Caco-2 (cell line): ENCODE measurements around the gene SORCS2. TPM values are rescaled to one million over a fixed set of nuclear protein-coding genes. Genes with fewer than 3 reads are reported as not detected.

Experiments
- BruUV-seq: library from RNA; stranded (reverse); fragments of 400-500 nt; replicated peaks from 2 replicates; lab custom pipeline; 2021; lab: Mats Ljungman, UMichigan
- CTCF ChIA-PET: fragments of 300-600 bp; sonication (Branson Sonifier 250); formaldehyde crosslinking; loops from one replicate; lab custom pipeline; 2022; ENCODE audit warnings: antibody characterized with exemption; lab: Charles Lee
- POLR2A ChIA-PET: fragments of 300-600 bp; sonication (Branson Sonifier 250); formaldehyde crosslinking; loops from one replicate; lab custom pipeline; 2022; ENCODE audit warnings: antibody characterized with exemption; lab: Charles Lee
- DNase-seq, 2 experiments: peaks; one replicate each; pipeline versions ENCODE4 v3.0.0 to v3.0.0-alpha.2; 2020 to 2022
- H3K27me3 ChIP-seq: replicated peaks from 2 replicates; pipeline ENCODE4 v1.6.0; 2011; ENCODE audit warnings: low read length; ENCODE audit not compliant: control insufficient read depth, insufficient read depth
- H3K36me3 ChIP-seq: 2 replicates; pipeline ENCODE4 v1.5.1; 2011; ENCODE audit warnings: low read length; ENCODE audit not compliant: control insufficient read depth, insufficient read depth
- H3K4me1 ChIP-seq: fragments of 250-450 bp; sonication (Bioruptor Pico); 2 replicates; pipeline ENCODE4 v1.5.1; 2020; ENCODE audit warnings: mild to moderate bottlenecking
- H3K4me3 ChIP-seq: 2 replicates; pipeline ENCODE4 v1.5.1; 2011; ENCODE audit warnings: low read depth, mild to moderate bottlenecking, control low read depth, low read length
- H3K9me3 ChIP-seq: fragments of 250-450 bp; sonication (Bioruptor Pico); 2 replicates; pipeline ENCODE4 v1.5.1; 2020; ENCODE audit warnings: mild to moderate bottlenecking, moderate library complexity
- H3K27ac Mint-ChIP-seq: one replicate; pipeline ENCODE4 v1.8.0; 2022; ENCODE audit warnings: mixed read lengths; ENCODE audit not compliant: unreplicated experiment
- H3K27me3 Mint-ChIP-seq: one replicate; pipeline ENCODE4 v1.8.0; 2022; ENCODE audit warnings: mixed read lengths; ENCODE audit not compliant: insufficient read depth, unreplicated experiment
- H3K36me3 Mint-ChIP-seq: one replicate; pipeline ENCODE4 v1.8.0; 2022; ENCODE audit warnings: mild to moderate bottlenecking, mixed read lengths; ENCODE audit not compliant: insufficient read depth, unreplicated experiment
- H3K4me1 Mint-ChIP-seq: one replicate; pipeline ENCODE4 v1.8.0; 2022; ENCODE audit warnings: low read depth, mixed read lengths; ENCODE audit not compliant: unreplicated experiment
- H3K4me3 Mint-ChIP-seq: one replicate; pipeline ENCODE4 v1.8.0; 2022; ENCODE audit warnings: mild to moderate bottlenecking, moderate library complexity, mixed read lengths; ENCODE audit not compliant: unreplicated experiment
- H3K9me3 Mint-ChIP-seq: one replicate; pipeline ENCODE4 v1.8.0; 2022; ENCODE audit warnings: mixed read lengths; ENCODE audit not compliant: unreplicated experiment
- CTCF ChIP-seq, 2 experiments: fragments of 200-600 bp in 1 of 2; IDR thresholded peaks; 1 replicate in 1 of 2; 2 replicates in 1 of 2; pipeline versions ENCODE4 v1.5.1 to v1.8.0; 2011 to 2022; ENCODE audit warnings: antibody characterized with exemption in 1 of 2, control low read depth in 1 of 2, inconsistent platforms in 1 of 2, low read depth in 1 of 2, low read length in 1 of 2, mild to moderate bottlenecking in 1 of 2, moderate library complexity in 1 of 2; ENCODE audit not compliant: insufficient read depth in 1 of 2, severe bottlenecking in 1 of 2, unreplicated experiment in 1 of 2
- intact Hi-C: fragments of 100-400 bp; cut with micrococcal nuclease; formaldehyde crosslinking; loops from one replicate; pipeline ENCODE4 v1.10.0; 2022; ENCODE audit not compliant: unreplicated experiment
- total RNA-seq: library from RNA; stranded (reverse); gene quantifications from 2 replicates; pipeline ENCODE4 v1.2.3, GENCODE V29; 2022

The SORCS2 gene
- total RNA-seq, 1 experiment from 2014 or later = 1.6 TPM

GRCh38 chr4:7379719-7380118 is 187.4 kb downstream of the SORCS2 start:
- POLR2A ChIA-PET = no interaction called here
- Mint-ChIP-seq H3K4me1 (no peaks in the 10 kb centered on the region), H3K9me3 (no peaks in the 10 kb centered on the region), H3K27me3 (no peaks in the 10 kb centered on the region), H3K27ac (no peak overlapping the region), H3K4me3 (no peak overlapping the region), H3K36me3 (no peaks in the 10 kb centered on the region)
- no peaks in the 10 kb centered on the region for H3K27me3 ChIP-seq
- no peak for DNase-seq
- peaks cover 6% of the 10 kb centered on the region; the same call in 1 of the 2 replicates for H3K9me3 ChIP-seq
- BruUV-seq = no TSS peak
- no peaks in the 10 kb centered on the region for H3K36me3 ChIP-seq
- CTCF ChIA-PET = no interaction called here
- no peaks in the 10 kb centered on the region for H3K4me1 ChIP-seq
- TF ChIP-seq CTCF (IDR thresholded peaks at IDR 0.05; ENCODE audit: insufficient read depth in 1 of 2, low read depth in 1 of 2, low read length in 1 of 2, severe bottlenecking in 1 of 2, unreplicated experiment in 1 of 2) = no peak
- intact Hi-C loops = no loop called here
- no peak overlapping the region for H3K4me3 ChIP-seq

GRCh38 chr4:7381221-7381889 is 189.0 kb downstream of the SORCS2 start:
- DNase-seq = no peak
- POLR2A ChIA-PET = no interaction called here
- Histone ChIP-seq H3K9me3 (peaks cover 6% of the 10 kb centered on the region; the same call in 1 of the 2 replicates), H3K36me3 (no peaks in the 10 kb centered on the region), H3K4me3 (no peak overlapping the region), H3K4me1 (no peaks in the 10 kb centered on the region), H3K27me3 (no peaks in the 10 kb centered on the region)
- Mint-ChIP-seq H3K4me1 (no peaks in the 10 kb centered on the region), H3K4me3 (no peak overlapping the region), H3K36me3 (no peaks in the 10 kb centered on the region), H3K27me3 (no peaks in the 10 kb centered on the region), H3K9me3 (no peaks in the 10 kb centered on the region), H3K27ac (no peak overlapping the region)
- no peak for TF ChIP-seq CTCF (IDR thresholded peaks at IDR 0.05; ENCODE audit: insufficient read depth in 1 of 2, low read depth in 1 of 2, low read length in 1 of 2, severe bottlenecking in 1 of 2, unreplicated experiment in 1 of 2)
- intact Hi-C loops = no loop called here
- BruUV-seq = no TSS peak
- CTCF ChIA-PET = no interaction called here

GRCh38 chr4:7381890-7382633 is 189.7 kb downstream of the SORCS2 start:
- intact Hi-C loops = no loop called here
- no peak overlapping the region for H3K4me3 Mint-ChIP-seq
- no peak overlapping the region for H3K27ac Mint-ChIP-seq
- H3K27me3 Mint-ChIP-seq = no peaks in the 10 kb centered on the region
- Histone ChIP-seq H3K4me3 (no peak overlapping the region), H3K27me3 (no peaks in the 10 kb centered on the region), H3K9me3 (peaks cover 6% of the 10 kb centered on the region; the same call in 1 of the 2 replicates), H3K36me3 (no peaks in the 10 kb centered on the region), H3K4me1 (no peaks in the 10 kb centered on the region)
- DNase-seq = no peak
- no TSS peak for BruUV-seq
- no peaks in the 10 kb centered on the region for H3K36me3 Mint-ChIP-seq
- H3K4me1 Mint-ChIP-seq = no peaks in the 10 kb centered on the region
- no peak for TF ChIP-seq CTCF (IDR thresholded peaks at IDR 0.05; ENCODE audit: insufficient read depth in 1 of 2, low read depth in 1 of 2, low read length in 1 of 2, severe bottlenecking in 1 of 2, unreplicated experiment in 1 of 2)
- ChIA-PET CTCF (no interaction called here), POLR2A (no interaction called here)
- no peaks in the 10 kb centered on the region for H3K9me3 Mint-ChIP-seq
